OCI-LY1 (cell line): ENCODE measurements around the gene DNAAF5.

Experiments used
- CTCF ChIP-seq: fragments of 200-600 bp; sonication (generic), shearing (Covaris generic); IDR thresholded peaks from 2 replicates; pipeline ENCODE4 v1.5.1; 2017; ENCODE audit warnings: mild to moderate bottlenecking, antibody characterized with exemption, low read length, moderate library complexity, mixed read lengths
- EZH2 ChIP-seq: fragments of 200-600 bp; sonication (generic), shearing (Covaris generic); IDR thresholded peaks from 2 replicates; pipeline ENCODE4 v1.8.0; 2017; ENCODE audit warnings: borderline replicate concordance, mixed run types, mild to moderate bottlenecking, antibody characterized with exemption, low read length, moderate library complexity, mixed read lengths

DNA sequence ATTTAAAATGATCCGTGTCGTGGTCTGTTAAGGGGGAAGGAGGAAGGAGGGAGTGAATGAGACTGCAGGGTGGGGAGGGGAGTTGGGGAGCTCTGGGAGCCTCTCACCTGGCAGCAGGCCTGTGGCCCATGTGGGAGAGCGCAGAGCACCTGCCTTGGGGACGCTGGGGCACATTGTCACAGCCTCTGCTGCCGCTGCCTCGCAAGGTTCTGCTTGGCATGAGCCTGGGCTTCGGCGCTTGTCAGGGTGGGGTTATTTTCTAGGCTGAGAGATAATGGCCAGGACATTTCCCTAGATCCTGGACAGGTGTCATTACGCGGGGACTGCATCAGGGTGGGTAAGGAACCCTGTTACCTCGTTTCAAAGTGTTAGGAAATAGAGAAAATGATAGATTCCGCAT is 103.6 kb downstream of the DNAAF5 start:
- TF ChIP-seq CTCF (no peak), EZH2 (no peak)
